Measurements from ENCODE around the gene CORO2B. TPM values are rescaled to one million over a fixed set of nuclear protein-coding genes. Genes with fewer than 3 reads are reported as not detected.

The CORO2B gene
- polyA plus RNA-seq, 3 donors, result 0.03 TPM; not detected in 2

DNA sequence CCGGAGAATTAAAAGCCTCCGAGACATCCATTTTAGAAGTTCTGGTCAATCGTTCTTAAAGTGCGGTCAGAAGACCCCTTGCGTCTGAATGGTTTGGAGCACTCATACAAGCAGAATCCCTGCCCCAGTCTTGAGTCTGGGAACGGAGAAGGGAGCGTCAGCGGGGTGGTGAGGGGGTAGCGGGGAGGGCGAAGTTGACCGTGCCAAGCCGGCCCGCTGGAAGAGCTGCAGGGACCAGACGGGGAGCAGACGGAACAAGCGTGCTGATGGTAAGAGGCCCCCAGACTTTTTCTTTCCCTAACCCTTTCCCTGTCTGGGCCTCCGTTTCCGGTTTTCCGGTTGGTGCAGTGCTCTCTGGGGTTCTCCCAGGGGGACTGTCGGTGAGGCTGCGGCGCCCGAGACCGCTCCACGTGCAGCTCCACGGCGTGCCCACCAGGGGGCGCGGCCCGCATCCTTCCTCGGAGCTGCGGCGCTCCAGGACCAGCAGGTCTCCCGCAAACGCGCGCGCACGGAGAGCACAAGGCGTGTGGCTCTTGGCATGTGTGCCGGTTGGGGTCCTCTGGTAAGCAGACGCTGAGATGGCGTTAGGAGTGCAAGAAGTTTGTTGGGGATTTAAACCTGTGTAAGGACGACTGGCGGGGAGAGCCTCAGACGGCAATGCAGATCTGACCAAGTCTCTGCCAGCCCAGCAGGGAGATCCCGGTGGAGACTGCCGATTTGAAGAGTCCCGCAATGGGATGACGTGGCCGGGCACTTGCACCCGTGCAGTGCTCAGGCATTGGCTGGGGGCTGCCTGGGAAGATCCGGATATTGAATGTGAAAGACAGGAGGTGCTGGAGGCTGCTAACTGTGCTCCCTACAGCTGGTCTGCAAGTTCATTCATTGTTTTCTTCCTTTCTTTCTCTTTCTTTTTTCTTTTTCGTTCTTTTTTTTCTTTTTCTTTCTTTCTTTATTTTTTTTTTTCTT lies 19.2 kb upstream of the CORO2B start:
- 3% methylated on average over 41 of the region's 54 CpGs for WGBS (ENCODE audit: insufficient coverage)
- H3K27me3 Mint-ChIP-seq (ENCODE audit: low read depth in 3 of 3), result peaks cover 32 to 41% (median 39%) of the 10 kb centered on the region in 3 donors
- Histone ChIP-seq H3K27me3 (ENCODE audit: control insufficient read depth in 2 of 2, insufficient read depth in 2 of 2, low read length in 2 of 2) (peaks cover 8 to 35% of the 10 kb centered on the region in 2 donors), H2AFZ (ENCODE audit: insufficient read depth, low read depth, low read length, poor library complexity, severe bottlenecking) (peak overlapping the region; percentile 61), H3K4me2 (replicated peaks; ENCODE audit: extremely low read depth, low read length, poor library complexity, severe bottlenecking) (peak overlapping the region; percentile 69), H3K4me1 (ENCODE audit: control insufficient read depth in 1 of 2, insufficient read depth in 2 of 2, low read length in 2 of 2) (peaks cover 17 to 20% of the 10 kb centered on the region in 2 donors), H3K9ac (ENCODE audit: insufficient read depth, low read length, poor library complexity, severe bottlenecking) (no peak overlapping the region), H3K36me3 (replicated peaks in 1 of 2; ENCODE audit: control insufficient read depth in 1 of 2, insufficient read depth in 2 of 2, low read length in 2 of 2) (no peaks in the 10 kb centered on the region), H3K9me3 (replicated peaks in 1 of 2; ENCODE audit: control insufficient read depth in 1 of 2, insufficient read depth in 1 of 2, low read length in 2 of 2) (no peaks in the 10 kb centered on the region), H3K4me3 (replicated peaks in 1 of 3; ENCODE audit: low read depth in 2 of 3, low read length in 3 of 3) (peak overlapping the region in 2 of 3 experiments; percentile 20 to 64), H4K20me1 (ENCODE audit: insufficient read depth, low read length) (no peaks in the 10 kb centered on the region), H3K79me2 (ENCODE audit: insufficient read depth, low read length) (no peaks in the 10 kb centered on the region), H3K27ac (ENCODE audit: low read depth in 1 of 2, low read length in 2 of 2) (no peak overlapping the region)
- intact Hi-C loops (cut with micrococcal nuclease), result loop anchor here (2.0 to 5.0 kb wide), 2 partner anchors 115 to 318 kb away; no protein-coding TSS in a partner anchor
- peak; percentile 63 to 74 (median 65) for DNase-seq
- peak overlapping the region; percentile 77 to 96 for H3K4me3 Mint-ChIP-seq
- H3K4me1 Mint-ChIP-seq, result peaks cover 20% of the 10 kb centered on the region
- TF ChIP-seq, protein P1, sequence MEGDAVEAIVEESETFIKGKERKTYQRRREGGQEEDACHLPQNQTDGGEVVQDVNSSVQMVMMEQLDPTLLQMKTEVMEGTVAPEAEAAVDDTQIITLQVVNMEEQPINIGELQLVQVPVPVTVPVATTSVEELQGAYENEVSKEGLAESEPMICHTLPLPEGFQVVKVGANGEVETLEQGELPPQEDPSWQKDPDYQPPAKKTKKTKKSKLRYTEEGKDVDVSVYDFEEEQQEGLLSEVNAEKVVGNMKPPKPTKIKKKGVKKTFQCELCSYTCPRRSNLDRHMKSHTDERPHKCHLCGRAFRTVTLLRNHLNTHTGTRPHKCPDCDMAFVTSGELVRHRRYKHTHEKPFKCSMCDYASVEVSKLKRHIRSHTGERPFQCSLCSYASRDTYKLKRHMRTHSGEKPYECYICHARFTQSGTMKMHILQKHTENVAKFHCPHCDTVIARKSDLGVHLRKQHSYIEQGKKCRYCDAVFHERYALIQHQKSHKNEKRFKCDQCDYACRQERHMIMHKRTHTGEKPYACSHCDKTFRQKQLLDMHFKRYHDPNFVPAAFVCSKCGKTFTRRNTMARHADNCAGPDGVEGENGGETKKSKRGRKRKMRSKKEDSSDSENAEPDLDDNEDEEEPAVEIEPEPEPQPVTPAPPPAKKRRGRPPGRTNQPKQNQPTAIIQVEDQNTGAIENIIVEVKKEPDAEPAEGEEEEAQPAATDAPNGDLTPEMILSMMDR (IDR thresholded peaks at IDR 0.05), result peak; percentile 98
- H3K36me3 Mint-ChIP-seq, result no peaks in the 10 kb centered on the region
- peak overlapping the region in 1 of 7 donors; percentile 45 for H3K27ac Mint-ChIP-seq
- H3K9me3 Mint-ChIP-seq, result peaks cover 0 to 8% (median 1%) of the 10 kb centered on the region in 7 donors

DNA sequence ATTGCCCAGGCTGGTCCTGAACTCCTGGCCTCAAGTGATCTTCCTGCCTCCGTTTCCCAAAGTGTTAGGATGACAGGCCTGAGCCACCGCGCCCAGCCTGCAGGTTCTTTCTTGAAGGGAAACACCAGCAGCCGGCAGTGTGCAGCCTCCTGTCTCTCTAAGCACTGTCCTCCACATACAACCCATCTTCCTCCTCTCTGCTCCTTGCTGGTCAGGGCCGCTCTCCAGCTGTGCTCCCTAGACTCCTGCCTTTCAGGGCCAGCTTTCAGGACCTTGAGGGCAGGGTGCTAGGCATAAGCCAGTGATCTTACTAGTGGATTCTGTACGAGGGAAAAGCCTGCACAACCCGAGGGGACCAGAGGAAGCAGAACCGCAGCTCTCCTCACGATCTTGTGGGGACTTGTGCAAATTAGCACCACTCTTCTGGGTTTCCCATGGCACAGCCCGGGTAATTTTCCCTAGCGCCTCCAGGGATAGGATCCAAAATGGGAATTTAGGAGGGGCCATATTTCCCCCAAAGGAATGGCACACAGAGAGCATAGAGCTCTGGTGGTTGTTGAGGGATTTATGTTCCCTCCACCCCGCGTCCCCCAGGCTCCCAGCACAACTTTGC lies 18.2 kb upstream of the CORO2B start:
- Histone ChIP-seq H3K9me3 (replicated peaks in 1 of 2; ENCODE audit: control insufficient read depth in 1 of 2, insufficient read depth in 1 of 2, low read length in 2 of 2) (no peaks in the 10 kb centered on the region), H3K4me1 (ENCODE audit: control insufficient read depth in 1 of 2, insufficient read depth in 2 of 2, low read length in 2 of 2) (peaks cover 17 to 20% of the 10 kb centered on the region in 2 donors), H3K4me2 (replicated peaks; ENCODE audit: extremely low read depth, low read length, poor library complexity, severe bottlenecking) (no peak overlapping the region), H3K9ac (ENCODE audit: insufficient read depth, low read length, poor library complexity, severe bottlenecking) (no peak overlapping the region), H2AFZ (ENCODE audit: insufficient read depth, low read depth, low read length, poor library complexity, severe bottlenecking) (no peak overlapping the region), H3K27ac (ENCODE audit: low read depth in 1 of 2, low read length in 2 of 2) (no peak overlapping the region), H3K79me2 (ENCODE audit: insufficient read depth, low read length) (no peaks in the 10 kb centered on the region), H3K4me3 (replicated peaks in 1 of 3; ENCODE audit: low read depth in 2 of 3, low read length in 3 of 3) (no peak overlapping the region), H3K27me3 (ENCODE audit: control insufficient read depth in 2 of 2, insufficient read depth in 2 of 2, low read length in 2 of 2) (peaks cover 8 to 35% of the 10 kb centered on the region in 2 donors), H4K20me1 (ENCODE audit: insufficient read depth, low read length) (no peaks in the 10 kb centered on the region), H3K36me3 (replicated peaks in 1 of 2; ENCODE audit: control insufficient read depth in 1 of 2, insufficient read depth in 2 of 2, low read length in 2 of 2) (no peaks in the 10 kb centered on the region)
- 85% methylated on average over 8 of the region's 13 CpGs for WGBS (ENCODE audit: insufficient coverage)
- no peak for DNase-seq
- Mint-ChIP-seq H3K4me1 (peaks cover 20% of the 10 kb centered on the region), H3K27ac (no peak overlapping the region), H3K4me3 (peak overlapping the region in 1 of 2 donors; percentile 96), H3K9me3 (peaks cover 0 to 8% (median 1%) of the 10 kb centered on the region in 7 donors), H3K36me3 (no peaks in the 10 kb centered on the region), H3K27me3 (ENCODE audit: low read depth in 3 of 3) (peaks cover 32 to 40% (median 39%) of the 10 kb centered on the region in 3 donors)
- TF ChIP-seq, protein P1 (IDR thresholded peaks at IDR 0.05), result no peak
- intact Hi-C loops (cut with micrococcal nuclease), result no loop called here

Measured in CD14-positive monocyte (primary cell).